ENCODE data around the gene VPS13A.

GRCh38 chr9:77435277-77435676 is 257.9 kb downstream of the VPS13A start:
- TF ChIP-seq CTCF (IDR thresholded peaks at IDR 0.05), result no peak
- no peak for TF ChIP-seq POLR2A (IDR thresholded peaks at IDR 0.05; ENCODE audit: low read depth)
- TF ChIP-seq EP300 (IDR thresholded peaks at IDR 0.05), result no peak
- no peak for TF ChIP-seq POLR2AphosphoS5 (IDR thresholded peaks at IDR 0.05)

Data from esophagus muscularis mucosa (tissue), 4 donors.